Uterus (tissue), 4 donors: ENCODE measurements around the gene SDE2. TPM values are rescaled to one million over a fixed set of nuclear protein-coding genes. Genes with fewer than 3 reads are reported as not detected.
"Not testable (repeated sequence)": the region's sequence is repeated elsewhere in the genome, so short reads cannot be mapped to it uniquely, and the experiment has no call there.

ENCODE experiments used
- DNase-seq, 2 donors: peaks; one replicate each; pipeline ENCODE4 v3.0.0-alpha.2; 2019 to 2020
- H3K27ac ChIP-seq, 2 donors: fragments of 200-600 bp; sonication (generic); 1 replicate in 1 of 2; 2 replicates in 1 of 2; pipeline ENCODE4 v1.5.1; 2016 to 2018
- H3K27me3 ChIP-seq, 2 donors: fragments of 200-600 bp; sonication (generic); one replicate each; pipeline ENCODE4 v1.5.1; 2018 to 2019; ENCODE audit warnings: control low read depth in 1 of 2
- H3K36me3 ChIP-seq, 2 donors: fragments of 200-600 bp; sonication (generic); one replicate each; pipeline ENCODE4 v1.5.1; 2019; ENCODE audit warnings: control low read depth in 1 of 2
- H3K4me1 ChIP-seq, 2 donors: fragments of 200-600 bp; sonication (generic); one replicate each; pipeline ENCODE4 v1.5.1; 2018 to 2019; ENCODE audit warnings: control low read depth in 1 of 2
- H3K4me3 ChIP-seq, 2 donors: fragments of 200-600 bp; sonication (generic); 1 replicate in 1 of 2; 2 replicates in 1 of 2; pipeline ENCODE4 v1.5.1; 2018 to 2019; ENCODE audit warnings: mild to moderate bottlenecking in 1 of 2
- H3K9me3 ChIP-seq, 2 donors: fragments of 200-600 bp; sonication (generic); one replicate each; pipeline ENCODE4 v1.5.1; 2019; ENCODE audit warnings: control low read depth in 1 of 2
- CTCF ChIP-seq, 4 experiments: fragments of 200-600 bp in 2 of 4; fragments of 450-650 bp in 2 of 4; sonication (generic) in 2 of 4; IDR thresholded peaks; one replicate each; pipeline ENCODE4 v1.5.1; 2016 to 2019; ENCODE audit warnings: antibody characterized with exemption in 4 of 4, mild to moderate bottlenecking in 2 of 4, moderate library complexity in 1 of 4
- POLR2A ChIP-seq, 2 donors: fragments of 450-650 bp; IDR thresholded peaks; one replicate each; pipeline ENCODE4 v1.6.1; 2016; ENCODE audit warnings: antibody characterized with exemption in 2 of 2, mild to moderate bottlenecking in 1 of 2, moderate library complexity in 1 of 2
- intact Hi-C: fragments of 100-400 bp; cut with DNase I; formaldehyde crosslinking; loops from one replicate; pipeline ENCODE4 v1.15.1; 2023; ENCODE audit warnings: low total_unique reads
- total RNA-seq, 4 donors: library from RNA; depleted of rRNA in 3 of 4; stranded (reverse); fragments of >200 nt in 3 of 4; gene quantifications; one replicate each; pipeline versions ENCODE4 v1.1.0 to v1.2.4, GENCODE V29; 2014 to 2023
- donor health status: DM: yes; HTN: yes; CAD: no.

SDE2 gene
- total RNA-seq, 4 donors from 2014 or later: 12.3 to 41.7 (median 17.2) TPM

GRCh38 chr1:226002667-226003501 lies 3.7 kb upstream of the SDE2 start:
- DNase-seq: peak in 1 of 2 donors; percentile 66
- no peak overlapping the region for H3K4me3 ChIP-seq
- H3K27ac ChIP-seq: peak overlapping the region; percentile 93 to 96
- intact Hi-C loops: no loop called here
- TF ChIP-seq POLR2A (IDR thresholded peaks at IDR 0.05) (peak in 1 of 2 donors; percentile 26), CTCF (IDR thresholded peaks at IDR 0.05) (no peak)
- H3K36me3 ChIP-seq: no peaks in the 10 kb centered on the region
- peaks cover 0 to 2% of the 10 kb centered on the region in 2 donors for H3K4me1 ChIP-seq
- no peaks in the 10 kb centered on the region for H3K27me3 ChIP-seq
- H3K9me3 ChIP-seq: no peaks in the 10 kb centered on the region

GRCh38 chr1:226001963-226002666 lies 3.0 kb upstream of the SDE2 start:
- Histone ChIP-seq H3K36me3 (no peaks in the 10 kb centered on the region), H3K4me1 (peaks cover under 1 to 5% of the 10 kb centered on the region in 2 donors), H3K4me3 (no peak overlapping the region), H3K27ac (peak overlapping the region; percentile 93 to 96), H3K9me3 (no peaks in the 10 kb centered on the region), H3K27me3 (no peaks in the 10 kb centered on the region)
- peak in 1 of 2 donors; percentile 79 for DNase-seq
- TF ChIP-seq POLR2A (IDR thresholded peaks at IDR 0.05) (no peak), CTCF (IDR thresholded peaks at IDR 0.05) (no peak)
- intact Hi-C loops: no loop called here

DNA sequence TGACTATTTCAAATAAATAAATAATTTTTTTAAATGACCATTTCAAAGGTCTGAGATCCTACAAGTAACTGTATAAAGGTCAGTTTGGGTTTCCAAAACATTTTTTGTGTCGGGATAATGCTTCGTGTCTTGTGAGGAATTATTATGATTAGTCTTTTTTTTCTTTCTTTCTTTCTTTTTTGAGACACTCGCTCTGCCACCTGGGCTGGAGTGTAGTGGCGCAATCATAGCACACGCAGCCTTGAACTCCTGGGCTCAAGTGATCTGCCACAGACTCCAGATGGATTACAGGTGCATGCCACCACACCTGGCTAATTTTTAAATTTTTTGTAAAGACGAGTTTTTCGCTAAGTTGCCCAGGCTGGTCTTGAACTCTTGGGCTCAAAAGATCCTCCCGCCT lies 1.9 kb upstream of the SDE2 start:
- H3K4me1 ChIP-seq: peaks cover 5 to 11% of the 10 kb centered on the region in 2 donors
- TF ChIP-seq POLR2A (IDR thresholded peaks at IDR 0.05) (no peak), CTCF (IDR thresholded peaks at IDR 0.05) (no peak)
- no peak for DNase-seq
- H3K27me3 ChIP-seq: no peaks in the 10 kb centered on the region
- H3K27ac ChIP-seq: peak overlapping the region; percentile 93 to 96
- intact Hi-C loops: no loop called here
- H3K9me3 ChIP-seq: no peaks in the 10 kb centered on the region
- no peaks in the 10 kb centered on the region for H3K36me3 ChIP-seq
- no peak overlapping the region for H3K4me3 ChIP-seq

GRCh38 chr1:226000493-226001081 lies 1.4 kb upstream of the SDE2 start:
- H3K9me3 ChIP-seq, H3K27me3 ChIP-seq, H3K36me3 ChIP-seq, DNase-seq, intact Hi-C loops, H3K4me3 ChIP-seq: not testable (repeated sequence)
- H3K27ac ChIP-seq: peak overlapping the region; percentile 93 to 96
- H3K4me1 ChIP-seq: peaks cover 5 to 11% of the 10 kb centered on the region in 2 donors

GRCh38 chr1:225999912-226000337 lies 782 bp upstream of the SDE2 start:
- no peak for DNase-seq
- peak overlapping the region; percentile 47 to 66 for H3K4me3 ChIP-seq
- no peaks in the 10 kb centered on the region for H3K9me3 ChIP-seq
- H3K4me1 ChIP-seq: peaks cover 5 to 11% of the 10 kb centered on the region in 2 donors
- peak overlapping the region; percentile 93 to 96 for H3K27ac ChIP-seq
- no peaks in the 10 kb centered on the region for H3K27me3 ChIP-seq
- TF ChIP-seq POLR2A (IDR thresholded peaks at IDR 0.05) (no peak), CTCF (IDR thresholded peaks at IDR 0.05) (no peak)
- no peaks in the 10 kb centered on the region for H3K36me3 ChIP-seq
- intact Hi-C loops: loop anchor here (5.0 kb wide), 1 partner anchor 62 kb away; the partner anchor contains the start of gene H3-3A
